ENCODE results near the gene HMCES.
"Not testable (repeated sequence)": the region's sequence is repeated elsewhere in the genome, so short reads cannot be mapped to it uniquely, and the experiment has no call there.

The HMCES gene

DNA sequence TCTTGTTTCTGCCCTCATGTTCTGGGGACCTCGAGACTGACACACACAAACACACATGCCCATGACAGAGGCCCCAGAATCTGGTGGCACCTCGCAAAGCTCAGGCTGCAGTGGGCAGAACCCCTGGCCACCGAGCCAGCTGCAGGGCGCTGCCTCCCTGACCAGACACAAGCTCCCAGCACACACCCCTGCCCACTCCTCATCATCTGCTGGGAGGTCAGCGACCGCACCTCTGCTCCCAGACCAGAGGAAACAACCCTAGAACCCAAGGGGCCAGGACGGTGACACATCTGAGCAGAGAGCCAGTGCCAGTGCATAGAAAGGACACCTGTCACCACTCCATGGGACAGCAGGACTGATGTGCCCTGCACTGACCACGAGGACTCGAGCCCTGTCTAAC lies 43.2 kb downstream of the HMCES start:
- no peak for DNase-seq (ENCODE audit: low spot score)

DNA sequence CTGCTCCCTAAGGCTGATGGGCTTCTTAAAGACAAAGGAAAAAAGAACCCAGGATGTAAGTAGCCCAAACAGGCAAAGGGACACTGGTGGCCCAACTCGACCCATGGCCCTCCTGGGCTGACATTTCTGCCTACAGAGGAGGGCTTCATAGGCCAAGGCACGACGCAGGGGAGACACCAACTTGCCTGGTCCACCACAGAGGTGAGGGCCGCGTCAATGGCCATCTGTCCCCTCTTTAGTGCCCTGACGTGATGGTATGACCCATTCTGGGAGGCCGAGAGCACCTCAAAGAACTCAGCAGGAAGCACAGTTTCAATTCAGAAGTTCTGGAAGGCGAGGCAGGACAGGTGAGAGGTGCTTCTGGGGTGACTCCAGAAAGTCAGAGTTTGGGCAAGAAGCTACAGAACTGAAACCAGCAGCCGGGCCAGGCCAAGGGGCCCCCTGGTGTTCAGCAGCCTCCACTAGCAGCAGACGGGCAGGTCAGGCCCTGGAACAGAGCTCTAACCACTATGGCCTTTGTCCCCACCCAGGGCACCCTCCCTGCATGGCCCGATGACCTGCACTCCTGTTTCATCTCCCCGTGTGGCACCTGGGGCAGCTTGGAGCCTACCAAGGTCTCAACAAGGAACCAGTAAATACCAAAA lies 45.1 kb downstream of the HMCES start:
- DNase-seq (ENCODE audit: low spot score): no peak

DNA sequence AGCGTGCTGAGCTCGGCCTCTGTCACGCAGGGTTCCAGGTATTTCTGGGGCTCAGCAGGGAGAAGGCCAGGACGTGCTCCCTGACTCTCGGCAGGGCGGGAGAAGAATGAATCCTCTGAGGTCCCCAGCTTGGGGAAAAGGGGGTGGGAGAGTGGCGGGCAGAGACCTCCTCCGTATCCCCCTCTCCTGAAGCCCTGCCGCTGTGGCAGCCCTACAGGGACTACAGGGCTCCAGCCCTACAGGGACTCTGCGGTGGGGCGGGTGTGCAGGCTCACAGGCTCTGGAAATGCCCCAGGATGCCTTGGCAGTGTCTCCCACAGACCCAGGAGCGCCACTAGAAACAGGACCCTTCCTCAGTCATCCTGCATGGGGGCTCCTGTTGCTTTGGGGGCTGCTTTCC lies 46.2 kb downstream of the HMCES start:
- no peak for DNase-seq (ENCODE audit: low spot score)

DNA sequence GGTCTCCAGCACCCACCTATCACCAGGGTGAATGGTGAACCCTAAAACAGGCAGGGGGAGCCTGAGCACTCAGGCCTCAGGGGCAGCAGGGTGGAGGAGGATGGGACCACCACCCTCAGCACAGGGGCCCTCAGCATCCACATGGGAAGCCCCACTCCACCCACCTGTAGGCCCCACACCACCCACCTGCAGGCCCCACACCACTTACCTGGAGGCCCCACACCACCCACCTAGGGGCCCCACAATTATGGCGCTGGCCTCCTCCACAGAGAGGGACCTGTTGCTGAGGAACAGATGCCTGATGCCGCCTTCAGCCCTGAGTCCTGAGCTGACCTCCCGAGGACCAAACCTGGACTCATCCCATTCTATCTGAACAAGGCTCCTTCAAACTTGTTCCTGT lies 46.7 kb downstream of the HMCES start:
- DNase-seq (ENCODE audit: low spot score): no peak

DNA sequence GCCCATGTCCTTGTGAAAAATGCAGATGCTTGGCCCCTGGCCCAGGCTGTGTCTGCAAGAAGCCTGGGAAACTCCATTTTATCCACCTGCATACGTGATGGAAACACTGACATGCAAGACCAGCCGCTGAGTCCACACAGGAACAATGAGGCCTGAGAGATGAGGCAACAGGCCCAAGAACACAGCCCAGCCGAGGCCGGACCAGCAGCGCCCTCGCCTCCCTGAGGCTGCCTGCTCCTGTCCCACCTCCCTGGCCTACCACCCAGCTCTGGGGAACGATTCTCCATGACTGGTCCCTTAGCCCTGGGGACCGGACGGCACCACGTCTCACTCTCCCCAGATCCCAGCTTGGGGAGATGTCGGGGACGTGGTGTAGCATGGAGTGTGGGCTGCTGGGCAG lies 47.5 kb downstream of the HMCES start:
- no peak for DNase-seq (ENCODE audit: low spot score)

DNA sequence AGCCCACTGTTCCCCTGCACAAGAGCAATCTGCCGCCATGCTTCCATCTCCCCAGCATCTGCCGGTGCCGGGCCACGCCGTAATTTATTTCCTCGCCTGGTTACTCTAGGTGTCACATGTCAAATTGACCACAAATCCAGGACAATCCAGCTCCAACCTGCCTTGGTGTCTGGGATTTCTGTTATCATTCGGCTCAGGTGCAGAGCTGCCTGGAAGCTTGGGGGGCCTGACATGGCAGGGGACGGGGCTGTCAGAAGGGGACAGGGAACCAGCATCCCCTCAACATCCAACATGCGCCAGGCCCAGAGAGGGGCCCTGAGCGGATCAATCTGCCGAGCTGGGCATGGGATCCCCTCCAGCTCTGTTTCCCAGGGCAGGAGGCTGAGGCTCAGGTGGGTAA lies 47.9 kb downstream of the HMCES start:
- DNase-seq (ENCODE audit: low spot score): no peak

DNA sequence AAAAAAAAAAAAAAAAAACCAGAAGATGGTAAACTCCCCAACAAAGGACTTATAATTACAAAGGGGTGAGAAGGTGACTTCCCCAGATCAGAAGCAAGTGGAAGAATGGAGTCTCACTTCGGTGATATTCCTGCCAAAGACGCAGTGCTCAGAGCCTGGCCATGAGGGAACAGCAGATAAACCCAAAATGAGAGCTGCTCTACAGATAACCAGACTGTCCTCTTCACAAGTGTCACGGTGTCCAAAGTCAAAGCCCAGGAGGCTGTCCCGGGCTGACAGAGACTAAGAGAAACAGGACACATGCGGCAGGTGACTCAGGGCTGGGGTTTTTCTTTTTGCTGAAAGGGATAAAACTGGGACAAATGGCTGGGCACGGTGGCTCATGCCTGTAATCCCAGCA lies 48.8 kb downstream of the HMCES start:
- DNase-seq (ENCODE audit: low spot score): no peak

DNA sequence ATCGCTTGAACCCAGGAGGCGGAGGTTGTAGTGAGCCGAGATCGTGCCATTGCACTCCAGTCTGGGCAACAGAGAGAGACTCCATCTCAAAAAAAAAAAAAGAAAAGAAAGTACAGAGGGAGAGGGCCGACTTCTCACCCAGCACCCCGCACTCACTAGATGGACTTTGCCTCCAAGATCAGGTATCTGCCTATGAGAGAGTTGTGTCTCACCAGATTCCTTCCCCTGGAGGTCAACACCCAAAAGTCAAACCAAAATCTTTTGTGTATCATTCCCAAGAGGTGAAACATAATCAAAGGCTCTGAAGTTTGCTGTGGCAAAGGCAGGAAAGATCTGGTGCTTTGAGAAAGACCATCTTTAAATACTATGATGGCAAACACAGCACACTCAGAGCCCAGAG lies 51.2 kb downstream of the HMCES start:
- DNase-seq (ENCODE audit: low spot score): no peak

DNA sequence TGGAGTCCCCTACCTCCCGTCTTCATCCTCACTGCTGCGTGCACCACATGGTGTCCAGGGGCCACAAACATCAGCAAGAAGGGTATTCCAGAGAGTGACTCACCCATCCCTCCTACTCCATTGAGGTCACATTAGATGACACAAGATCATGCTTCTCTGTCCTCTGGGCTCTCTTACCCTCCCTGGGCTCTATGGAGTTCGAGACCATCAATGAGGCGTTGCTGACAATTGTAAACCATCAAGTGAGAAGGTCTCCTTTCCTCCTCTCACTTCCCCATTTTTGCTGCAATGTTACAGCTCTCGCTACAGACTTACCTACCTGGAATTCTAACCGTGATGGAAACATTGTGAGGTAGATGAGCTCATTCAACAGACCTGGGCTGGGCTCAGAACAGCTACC lies 51.7 kb downstream of the HMCES start:
- DNase-seq (ENCODE audit: low spot score): no peak

DNA sequence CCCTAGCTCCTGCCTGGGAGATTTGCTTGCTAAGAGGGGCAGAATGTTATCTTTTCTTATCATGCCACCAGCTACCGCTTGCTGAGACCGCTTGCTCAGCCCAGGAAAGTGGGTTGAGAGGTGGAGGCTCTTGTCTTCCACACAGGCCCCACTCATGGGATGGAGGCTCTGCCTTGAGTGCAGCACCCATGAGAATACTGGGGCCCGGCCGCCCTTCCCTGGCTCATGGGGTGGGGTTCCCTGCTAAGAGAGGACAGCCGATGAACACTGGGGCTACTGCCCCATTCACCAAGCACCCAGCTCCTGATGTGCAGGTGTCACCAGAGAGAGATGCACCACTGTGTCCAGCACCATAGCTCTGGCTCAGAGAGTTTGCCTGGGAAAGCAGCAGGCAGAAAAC lies 55.2 kb downstream of the HMCES start:
- no peak for DNase-seq (ENCODE audit: low spot score)

DNA sequence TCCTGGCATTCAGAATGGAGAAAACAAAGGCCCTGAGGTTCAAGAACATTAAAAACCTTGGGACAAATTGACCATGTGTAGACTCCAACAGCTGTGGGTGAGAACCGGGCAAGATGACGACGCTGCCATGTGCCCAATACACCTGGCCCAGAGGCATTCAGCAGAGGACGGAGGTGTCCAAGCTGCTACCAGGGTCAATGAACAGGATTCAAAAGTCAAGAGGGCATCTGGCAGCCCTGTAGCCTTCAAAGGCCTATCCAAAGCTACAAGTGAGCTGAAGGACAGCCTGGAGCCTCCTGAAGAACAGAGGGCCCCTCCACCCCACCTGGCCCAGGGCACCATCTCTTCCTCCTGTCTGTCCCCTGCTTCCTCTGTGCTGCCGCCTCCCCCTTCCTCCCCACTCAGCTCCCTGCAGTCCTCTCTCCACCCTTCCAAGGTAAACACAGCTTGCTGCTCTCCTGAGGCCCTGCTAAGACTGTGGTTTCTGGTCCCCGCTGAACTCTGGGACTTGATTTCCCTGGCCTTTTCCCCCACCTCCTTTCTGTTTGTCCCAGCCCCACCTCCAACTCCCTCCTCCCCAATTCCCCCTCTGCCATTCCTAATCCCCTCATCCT lies 57.5 kb downstream of the HMCES start:
- DNase-seq (ENCODE audit: low spot score): no peak

DNA sequence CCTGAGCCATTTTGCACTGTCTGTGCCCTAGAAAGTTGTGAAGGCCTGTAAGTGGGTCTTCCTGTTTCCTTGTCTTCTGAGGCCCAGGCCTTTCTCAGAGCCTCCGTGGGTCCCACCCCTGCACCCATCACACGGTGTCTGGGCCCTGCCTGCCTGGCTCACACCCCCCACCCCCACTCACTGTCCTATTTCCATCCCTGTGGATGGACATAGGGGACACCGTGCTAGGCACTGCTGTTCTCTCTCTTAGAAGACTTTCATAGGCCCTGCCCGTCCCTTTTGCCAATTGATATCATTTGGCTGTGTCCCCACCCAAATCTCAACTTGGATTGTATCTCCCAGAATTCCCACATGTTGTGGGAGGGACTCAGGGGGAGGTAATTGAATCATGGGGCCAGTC lies 59.0 kb downstream of the HMCES start:
- not testable (repeated sequence) for DNase-seq (ENCODE audit: low spot score)

DNA sequence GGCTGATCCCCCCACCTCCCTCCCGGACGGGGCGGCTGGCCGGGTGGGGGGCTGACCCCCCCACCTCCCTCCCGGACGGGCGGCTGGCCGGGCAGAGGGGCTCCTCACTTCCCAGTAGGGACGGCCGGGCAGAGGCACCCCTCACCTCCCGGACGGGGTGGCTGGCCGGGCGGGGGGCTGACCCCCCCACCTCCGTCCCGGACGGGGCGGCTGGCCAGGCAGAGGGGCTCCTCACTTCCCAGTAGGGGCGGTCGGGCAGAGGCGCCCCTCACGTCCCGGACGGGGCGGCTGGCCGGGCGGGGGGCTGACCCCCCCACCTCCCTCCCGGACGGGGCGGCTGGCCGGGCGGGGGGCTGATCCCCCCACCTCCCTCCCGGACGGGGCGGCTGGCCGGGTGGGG lies 60.5 kb downstream of the HMCES start:
- DNase-seq (ENCODE audit: low spot score): not testable (repeated sequence)

DNA sequence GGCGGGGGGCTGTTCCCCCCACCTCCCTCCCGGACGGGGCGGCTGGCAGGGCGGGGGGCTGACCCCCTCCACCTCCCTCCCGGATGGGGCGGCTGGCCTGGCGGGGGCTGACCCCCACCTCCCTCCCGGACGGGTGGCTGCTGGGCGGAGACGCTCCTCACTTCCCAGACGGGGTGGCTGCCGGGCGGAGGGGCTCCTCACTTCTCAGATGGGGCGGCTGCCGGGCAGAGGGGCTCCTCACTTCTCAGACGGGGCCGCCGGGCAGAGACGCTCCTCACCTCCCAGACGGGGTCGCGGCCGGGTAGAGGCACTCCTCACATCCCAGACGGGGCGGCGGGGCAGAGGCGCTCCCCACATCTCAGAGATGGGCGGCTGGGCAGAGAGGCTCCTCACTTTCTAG lies 61.2 kb downstream of the HMCES start:
- not testable (repeated sequence) for DNase-seq (ENCODE audit: low spot score)

DNA sequence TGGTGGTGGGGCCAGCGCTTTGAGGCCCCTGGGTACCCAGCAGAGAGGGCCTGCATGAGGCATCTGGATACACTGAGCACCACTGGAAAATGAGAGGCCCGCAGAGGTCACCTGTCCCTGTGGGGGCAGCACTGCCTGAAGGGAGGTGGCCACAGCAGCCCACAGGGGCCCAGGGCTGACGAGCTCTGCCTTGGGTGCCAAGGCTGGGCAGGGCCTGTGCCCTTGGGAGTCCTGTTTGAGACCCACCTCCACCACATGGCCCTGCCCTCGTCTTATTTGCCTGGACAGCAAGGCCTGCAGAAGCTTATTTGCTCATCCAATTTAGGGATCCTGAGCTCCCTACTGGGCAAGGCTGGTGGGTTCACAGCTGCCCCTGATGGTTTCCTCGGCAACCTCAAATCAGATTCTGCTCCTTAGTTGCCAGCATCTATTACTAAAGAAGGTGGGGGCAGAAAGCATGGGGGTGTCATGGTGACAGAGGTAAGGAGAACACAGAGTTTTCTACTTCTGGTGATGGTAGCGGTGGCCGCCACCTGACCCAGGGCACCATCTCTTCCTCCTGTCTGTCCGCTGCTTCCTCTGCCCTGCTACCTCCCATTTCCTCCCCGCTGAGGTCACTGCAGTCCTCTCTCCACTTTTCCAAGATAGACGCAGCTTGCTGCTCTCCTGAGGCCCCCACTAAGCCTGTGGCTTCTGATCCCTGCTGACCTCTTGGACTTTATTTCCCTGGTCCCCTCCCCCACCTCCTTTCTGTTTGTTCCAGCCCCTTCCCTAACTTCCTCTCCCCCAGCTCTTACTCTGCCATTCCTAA lies 62.9 kb downstream of the HMCES start:
- no peak for DNase-seq (ENCODE audit: low spot score)

DNA sequence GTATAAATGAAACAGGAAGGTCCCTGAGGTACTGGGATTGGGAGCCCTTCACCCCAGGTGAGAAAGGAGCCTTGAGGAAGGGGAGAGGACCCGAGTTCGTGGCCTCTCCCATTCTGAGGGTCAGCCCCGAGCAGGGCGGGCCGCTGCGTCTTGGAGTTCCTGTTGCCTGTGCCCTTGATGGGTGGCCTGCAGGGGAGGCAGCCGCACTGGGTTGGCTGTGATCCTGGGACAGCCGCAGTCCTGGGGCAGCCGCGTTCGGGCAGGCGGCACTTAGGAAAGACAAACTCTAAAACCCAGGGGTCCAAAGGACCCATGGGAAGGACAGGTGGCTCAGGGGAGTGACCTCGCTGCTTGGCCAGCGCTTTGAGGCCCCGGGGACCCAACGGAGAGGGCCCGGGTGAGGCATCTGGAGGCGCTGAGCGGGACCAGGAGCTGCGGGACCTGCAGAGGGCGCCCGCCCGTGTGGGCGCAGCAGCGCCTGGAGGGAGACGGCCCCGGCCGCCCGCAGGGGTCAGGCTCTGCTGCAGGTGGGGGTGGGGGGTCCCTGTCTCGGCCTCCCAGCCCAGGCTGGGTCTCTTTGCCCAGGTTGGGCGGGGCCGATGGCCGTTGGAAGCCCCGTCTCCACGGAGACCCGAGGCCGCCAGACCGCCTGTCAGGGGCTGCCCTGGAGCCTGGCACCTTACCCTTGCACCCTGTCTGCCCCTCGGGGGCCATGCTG lies 65.1 kb downstream of the HMCES start:
- no peak for DNase-seq (ENCODE audit: low spot score)

DNA sequence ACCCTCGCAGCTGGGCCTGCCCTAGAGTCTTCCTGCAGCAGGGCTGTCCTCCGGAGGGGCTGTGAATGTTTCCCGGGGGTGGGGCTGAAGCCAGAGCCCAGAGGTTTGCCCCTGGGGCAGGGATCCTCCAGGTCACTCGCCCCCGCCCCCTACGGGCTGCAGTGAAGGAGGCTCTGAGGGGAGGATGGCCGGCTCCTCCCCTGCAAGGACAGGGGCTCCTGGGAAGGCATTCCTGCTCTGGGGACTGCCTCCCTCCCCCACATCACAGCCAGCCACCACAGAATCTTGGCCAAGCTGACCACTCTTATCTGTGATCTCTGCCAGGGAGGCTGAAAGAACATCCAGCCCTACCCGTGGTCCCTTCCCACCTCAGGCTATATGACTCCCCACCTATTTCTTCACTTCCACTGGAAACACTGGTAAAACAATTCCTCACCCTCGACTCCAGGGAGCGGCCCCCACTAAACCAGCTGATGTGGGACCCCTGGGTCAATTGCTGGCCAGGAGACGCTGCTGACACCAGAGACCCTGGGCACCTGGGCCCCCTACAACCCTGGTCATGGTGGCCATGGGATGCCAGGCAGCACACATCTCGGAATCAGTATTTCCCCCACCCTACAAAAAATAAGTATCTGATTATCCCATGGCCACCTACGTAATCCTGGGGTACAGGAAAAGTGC lies 66.0 kb downstream of the HMCES start:
- DNase-seq (ENCODE audit: low spot score): no peak

DNA sequence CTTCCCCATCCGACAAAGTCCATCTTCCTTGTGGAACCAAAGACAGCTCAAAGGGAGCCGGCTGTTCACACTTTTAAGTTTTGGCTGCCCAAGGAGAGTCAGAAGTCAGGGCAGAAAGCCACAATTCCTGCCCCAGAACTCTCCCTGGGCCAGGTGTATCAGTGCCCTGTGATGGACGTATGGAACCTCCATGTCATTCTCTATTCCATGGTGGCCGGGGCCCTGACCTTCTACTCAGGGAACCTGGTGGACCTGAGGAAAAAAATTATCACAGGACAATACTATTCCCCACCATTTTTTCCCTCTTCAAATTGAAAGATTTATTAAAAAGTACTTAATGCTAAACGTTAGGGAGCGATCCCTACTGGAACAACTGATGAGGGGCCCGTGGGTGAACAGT lies 66.6 kb downstream of the HMCES start:
- DNase-seq (ENCODE audit: low spot score): no peak

DNA sequence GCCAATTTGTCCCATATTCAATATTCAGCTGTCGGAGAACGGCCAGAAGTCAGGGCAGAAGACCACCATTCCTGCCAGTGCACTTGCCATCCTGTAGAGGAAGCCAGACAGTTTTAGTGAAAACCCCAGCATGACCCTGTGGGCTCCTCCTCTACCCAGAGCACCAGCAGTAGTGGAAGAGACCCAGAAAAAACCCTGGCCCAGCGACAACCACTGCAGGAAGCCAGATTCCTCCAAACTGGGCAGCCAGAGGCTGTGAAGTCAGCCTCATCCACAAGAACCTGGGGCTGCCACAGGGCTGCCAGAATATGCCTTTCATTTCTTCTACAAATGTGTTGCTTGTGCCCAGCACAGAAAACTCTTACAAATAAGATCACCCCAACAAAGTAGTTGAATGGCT lies 67.3 kb downstream of the HMCES start:
- DNase-seq (ENCODE audit: low spot score): no peak

DNA sequence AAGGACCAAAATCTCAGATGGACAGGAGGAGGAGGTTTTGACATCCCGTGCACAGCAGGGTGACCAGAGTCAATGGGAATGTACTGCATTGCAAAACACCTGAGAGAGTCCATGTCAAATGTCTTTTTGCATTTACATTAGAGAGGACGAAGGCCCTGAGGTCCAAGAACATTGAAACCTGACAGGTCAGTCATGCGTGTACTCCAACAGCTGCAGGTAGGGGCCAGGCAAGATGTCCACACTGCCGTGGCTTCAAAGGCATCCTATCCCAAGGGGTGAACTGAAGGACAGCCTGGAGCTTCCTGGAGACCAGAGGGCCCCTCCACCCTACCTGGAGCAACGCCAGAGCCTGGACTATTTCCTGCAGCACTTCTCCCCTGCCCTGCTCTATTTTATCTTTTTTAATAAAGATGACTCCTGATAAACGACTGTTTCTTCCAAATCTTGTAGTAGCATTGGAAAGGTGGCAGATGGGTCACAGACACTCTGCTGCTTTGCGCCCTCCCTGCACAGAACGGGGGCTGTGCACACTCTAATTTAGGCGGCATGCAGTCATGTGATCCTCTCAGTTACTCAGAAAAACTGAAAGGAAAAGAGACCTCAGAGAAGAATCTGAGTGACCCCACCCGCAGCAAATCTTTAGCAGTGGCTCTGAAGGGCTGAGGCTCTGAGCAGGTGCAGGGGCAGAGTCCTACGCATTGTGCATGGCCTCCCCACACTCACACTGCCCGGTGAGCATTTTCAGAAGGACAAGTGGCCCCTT lies 68.2 kb downstream of the HMCES start:
- DNase-seq (ENCODE audit: low spot score): no peak

DNA sequence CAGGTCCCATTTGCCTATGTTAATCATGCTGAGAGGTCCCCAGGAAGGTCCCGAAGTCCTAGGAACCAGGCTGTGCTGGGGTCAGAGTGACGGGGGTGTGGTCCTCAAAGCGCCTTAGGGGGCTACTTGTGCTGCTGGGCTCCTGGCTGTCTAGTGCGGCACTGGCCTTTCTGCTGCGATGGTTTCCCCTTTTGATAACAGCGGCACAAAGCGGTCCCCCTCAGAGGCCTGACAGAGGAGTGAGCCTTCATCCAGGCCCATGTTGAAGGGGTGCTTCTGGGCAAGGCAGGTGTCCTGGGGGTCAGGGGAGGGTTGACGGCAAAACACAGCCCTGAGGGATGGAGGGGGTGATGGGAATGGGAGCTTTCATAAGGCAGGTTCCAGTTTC lies 68.8 kb downstream of the HMCES start:
- no peak for DNase-seq (ENCODE audit: low spot score)

DNA sequence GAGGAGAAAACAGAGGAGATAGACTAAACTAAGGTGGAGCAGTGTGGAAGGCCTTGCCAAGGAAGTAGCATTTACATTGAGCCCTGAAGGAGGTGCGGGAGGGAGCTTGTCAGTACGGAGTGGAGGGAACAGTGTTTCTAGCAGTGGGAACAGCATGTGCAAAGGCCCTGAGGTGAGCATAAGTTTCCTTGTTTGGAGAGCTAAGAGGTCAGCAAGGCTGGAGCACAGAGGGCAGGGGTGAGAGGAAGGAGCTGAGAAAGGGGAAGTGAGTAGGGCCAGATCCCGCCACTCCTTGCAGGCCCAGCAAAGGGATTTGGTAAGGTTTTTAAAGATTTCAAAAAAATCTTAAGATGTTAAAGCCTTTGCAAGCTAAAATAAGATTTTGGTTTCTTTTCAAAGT lies 70.1 kb downstream of the HMCES start:
- DNase-seq (ENCODE audit: low spot score): no peak

All from SW480 (cell line).